ENCODE results near the gene RASAL1.
"Not testable (repeated sequence)": the region's sequence is repeated elsewhere in the genome, so short reads cannot be mapped to it uniquely, and the experiment has no call there.

The RASAL1 gene

DNA sequence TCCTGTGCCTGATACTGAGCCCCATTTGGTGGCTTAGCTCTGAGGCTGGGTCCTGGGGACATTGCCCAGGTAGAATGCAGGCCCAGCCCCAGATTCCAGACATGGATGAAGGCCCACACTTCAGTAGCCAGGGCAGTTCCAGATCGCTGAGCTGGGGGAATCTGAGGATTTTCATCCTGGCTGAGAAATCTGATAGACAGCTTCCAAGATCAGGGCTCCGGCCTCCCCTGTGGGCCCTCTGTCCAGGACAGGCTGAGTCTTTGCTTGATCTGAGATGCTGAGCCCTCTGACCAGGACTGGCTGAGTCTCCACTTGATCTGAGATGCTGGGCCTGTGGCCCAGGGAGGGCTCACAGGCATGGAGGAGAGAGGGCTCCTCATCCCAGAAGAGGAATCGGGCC, 3.3 kb upstream of the RASAL1 start:
- DNase-seq = no peak

DNA sequence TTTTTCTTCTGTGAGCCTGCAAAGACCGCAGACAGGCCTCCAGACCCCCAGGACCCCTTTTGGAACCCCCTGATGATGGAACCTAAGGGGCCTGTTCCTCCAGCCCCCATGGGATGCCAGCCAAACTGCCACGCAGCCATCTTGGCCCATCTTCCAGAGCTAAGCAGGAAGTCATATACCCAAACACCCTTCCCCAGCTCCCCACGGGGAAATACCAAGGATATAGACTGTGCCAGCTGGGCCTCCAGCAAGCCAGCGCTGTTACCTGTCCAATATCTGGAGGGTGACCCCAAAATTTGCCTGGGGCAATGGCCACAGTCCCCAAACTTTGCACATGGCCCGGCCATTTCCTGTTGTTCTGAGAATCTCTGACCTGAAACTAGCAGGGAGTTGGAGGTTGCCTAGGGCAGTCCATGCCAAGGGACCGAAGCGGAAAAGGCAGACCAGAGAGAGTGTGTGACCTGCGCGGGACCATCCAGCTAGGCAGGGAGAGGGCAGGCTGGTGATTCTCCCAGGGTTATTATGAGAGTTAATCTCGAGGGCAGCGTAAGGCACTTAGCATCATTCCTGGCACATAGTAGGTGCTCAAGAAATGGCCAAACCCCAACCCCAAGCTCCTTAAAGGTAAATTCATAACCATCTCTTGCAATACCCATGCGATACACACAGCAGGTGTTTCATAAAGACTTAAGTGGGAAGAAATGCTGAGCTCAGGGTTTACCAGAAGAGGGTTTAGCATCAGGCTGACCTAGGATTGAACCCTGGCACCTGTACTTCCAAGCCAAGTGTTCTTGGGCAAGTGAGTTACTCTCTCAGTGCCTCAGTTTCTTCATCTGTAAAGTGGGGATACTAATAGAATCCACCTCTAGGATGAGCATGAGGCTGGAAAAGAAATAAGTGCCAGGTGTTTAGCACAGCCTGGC, 2.6 kb upstream of the RASAL1 start:
- DNase-seq = no peak

DNA sequence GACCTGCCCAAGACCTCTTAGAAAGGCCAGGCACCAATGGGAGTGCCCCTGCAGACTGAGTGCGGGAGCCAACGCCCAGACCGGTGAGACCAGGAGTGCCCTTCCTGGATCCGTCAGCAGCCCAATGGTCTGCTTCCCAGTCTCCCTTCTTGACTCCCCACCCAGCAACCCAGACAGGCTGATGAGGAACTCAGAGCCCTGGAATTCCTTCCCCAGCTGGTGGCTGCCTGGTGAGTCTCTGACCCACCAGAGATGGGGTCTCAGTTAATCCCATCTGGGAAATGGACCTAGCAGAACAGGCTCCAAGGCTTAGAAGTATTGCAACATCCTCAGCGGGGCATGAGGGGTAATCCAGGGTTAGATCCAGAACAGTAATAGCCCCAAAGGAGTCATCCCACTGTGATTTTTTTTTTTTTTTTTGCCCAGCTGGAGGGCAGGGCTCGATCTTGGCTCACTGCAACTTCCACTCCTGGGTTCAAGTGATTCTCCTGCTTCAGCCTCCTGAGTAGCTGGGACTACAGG, 1.5 kb upstream of the RASAL1 start:
- no peak for DNase-seq

DNA sequence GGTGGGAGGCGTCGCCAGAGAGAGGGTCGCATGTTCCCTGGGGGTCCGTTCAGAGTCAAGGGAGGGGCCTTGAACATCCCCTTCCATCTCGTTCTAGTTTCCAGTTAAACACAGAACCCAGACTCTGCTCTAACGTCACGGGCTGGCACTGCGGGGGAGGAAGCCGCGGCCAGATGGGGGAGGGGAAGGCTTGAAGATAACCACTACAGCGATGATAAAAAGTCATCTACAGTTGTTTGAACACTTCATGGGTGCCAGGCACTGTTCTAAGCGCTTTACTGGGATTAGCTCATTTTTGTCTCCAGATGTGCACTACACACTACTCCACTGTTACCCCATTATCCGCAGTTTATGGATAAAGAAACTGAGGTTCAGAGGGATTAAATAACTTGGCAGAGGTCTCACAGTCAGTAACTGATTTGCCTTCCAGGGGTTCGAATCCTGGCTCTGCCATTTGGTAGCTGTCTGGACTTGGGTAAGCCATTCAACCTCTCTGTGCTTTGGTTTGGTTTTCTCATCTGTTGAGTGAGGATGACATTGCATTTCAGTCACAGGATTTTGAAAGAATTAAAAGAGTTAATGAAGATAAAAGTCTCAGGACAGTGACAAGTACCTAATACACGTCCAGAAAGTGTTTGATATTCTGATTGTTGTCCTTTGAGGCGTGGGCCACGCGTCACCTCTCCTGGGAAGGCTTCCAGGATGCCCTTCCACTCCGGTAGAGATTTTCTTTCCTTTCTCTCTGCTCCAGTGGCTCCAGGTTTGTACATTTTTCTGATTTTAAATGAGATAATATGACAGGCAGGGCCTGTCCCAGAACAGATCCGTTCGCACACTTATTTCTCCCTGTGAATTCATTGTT, 798 bp upstream of the RASAL1 start:
- peak; percentile 40 for DNase-seq

DNA sequence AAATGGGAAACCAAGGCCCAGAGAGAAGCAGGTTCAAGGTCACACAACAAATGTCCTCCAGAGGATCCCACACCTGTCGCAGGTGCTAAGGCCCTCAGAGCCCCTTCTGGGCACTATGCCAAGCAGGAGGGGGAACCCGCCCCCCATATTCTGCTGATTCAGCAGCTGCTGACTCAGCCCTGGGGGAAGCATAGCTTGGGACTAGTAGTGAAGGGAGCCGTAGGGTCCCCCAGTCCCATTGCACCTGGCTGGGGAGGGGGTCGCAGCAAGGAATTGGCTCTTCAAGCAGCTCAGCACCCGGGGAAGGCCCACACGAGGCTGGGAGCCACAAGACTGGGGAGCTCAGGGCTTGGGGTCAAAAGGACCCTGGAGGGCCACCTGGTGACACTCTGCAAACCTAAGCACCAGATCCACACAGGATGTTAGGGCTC, 1.0 kb downstream of the RASAL1 start:
- peak; percentile 33 for DNase-seq

DNA sequence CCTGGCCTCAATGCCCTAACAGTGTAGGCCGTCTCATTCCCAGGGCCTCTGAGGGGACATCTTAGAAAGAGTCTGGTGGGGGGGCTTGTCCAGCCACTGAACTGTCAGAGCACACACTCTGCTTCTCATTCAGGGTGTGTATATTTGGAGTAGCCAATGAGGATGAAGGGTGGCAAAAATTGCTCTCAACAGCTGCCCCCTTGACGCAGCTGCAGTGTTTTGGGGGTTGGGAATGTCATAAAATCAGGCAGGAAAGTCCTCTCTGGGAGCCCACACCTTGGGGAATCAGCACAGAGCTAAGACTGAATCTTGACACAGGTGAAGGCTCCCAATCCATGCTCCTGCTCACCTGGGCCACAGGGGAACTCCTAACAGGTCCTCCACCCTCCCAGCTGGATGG, 1.5 kb downstream of the RASAL1 start:
- DNase-seq = no peak

DNA sequence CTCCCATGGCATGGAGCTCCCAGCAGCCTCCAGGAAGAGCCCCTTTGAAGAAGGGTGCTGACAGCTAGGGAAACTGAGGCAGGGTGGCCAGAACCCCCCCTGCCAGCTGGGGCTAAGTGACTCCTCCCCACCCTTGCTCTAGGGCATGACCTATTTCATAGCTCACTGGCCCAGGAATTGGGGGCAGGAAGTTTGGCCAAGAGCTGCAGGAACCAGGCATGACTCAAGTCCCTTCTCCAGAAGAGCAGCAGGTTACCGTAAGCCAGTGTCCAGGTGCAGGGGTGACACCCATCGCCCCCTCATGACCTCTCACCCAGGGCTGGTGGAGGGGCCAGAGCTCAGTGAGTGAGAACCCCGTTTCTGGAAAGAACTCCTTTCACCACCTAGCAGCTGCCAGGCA, 1.9 kb downstream of the RASAL1 start:
- no peak for DNase-seq

DNA sequence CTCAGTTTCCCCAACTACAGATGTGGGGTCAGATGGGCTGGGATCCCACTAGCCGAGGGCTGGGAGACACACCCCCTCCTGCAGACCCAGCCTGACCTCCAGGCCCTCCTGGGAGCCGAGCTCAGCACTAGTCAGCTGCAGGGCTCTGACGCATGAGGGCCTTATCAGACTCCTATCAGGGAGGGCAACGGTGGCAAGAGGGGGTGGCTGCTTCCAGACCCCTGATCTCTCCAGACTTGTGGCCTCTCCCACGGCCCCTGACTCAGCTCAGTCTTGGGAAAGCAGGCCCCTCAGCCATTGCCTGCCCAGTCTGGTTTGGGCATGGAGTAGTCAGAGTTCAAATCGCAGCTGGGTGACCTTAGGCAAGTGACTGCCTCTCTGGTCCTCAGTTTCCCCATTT, 2.5 kb downstream of the RASAL1 start:
- DNase-seq = no peak

DNA sequence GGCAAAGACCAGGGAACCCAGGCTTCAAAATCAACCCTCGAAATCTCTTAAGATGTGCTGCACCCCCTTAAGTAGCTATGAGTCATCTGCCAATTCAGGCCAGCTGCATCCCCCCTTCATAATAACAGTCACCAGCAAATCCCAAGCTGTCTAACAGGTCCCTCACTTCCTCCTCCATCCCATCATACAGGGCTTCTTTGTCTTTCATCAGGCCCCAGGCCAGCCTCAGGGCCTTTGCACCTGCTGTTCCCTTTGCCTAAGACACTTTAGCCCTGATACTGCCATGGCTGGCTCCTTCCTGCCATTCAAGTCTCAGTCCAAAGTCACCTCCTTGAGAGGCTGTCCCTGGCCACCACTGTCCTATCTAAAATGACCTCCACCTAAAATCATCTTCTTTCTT, 4.0 kb downstream of the RASAL1 start:
- DNase-seq = no peak

DNA sequence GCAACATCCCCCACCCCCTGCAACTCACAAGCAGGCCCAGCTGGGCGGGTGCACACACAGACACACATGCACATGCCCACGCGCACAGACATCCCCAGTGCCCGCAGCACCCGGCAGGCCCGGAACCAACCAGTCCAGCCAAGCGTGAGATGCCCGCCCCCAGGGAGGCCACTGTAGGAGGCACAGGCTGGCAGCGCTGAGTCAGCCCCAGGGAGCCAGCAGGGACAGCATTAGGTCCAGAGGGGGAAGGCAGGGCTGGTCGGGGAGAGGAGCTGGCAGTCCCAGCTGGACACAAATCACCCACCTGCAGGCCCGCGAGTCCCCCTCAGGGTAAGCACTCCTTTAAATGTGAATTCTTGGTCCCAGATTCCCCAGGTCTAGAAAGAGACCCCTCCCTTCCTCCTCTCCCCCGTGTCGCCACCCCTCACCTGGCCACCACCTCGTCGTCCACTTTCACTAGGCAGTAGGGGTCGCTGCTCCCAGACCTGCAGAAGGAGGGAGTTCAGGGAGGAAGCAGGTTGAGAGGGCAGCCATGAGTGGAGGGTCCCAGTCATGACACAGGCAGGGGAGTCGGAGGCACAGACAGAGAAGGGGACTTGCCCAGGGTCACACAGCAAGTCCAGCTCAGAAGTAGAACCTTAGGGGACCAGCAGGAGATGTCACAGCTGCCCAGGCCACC, 5.0 kb downstream of the RASAL1 start:
- DNase-seq = no peak

DNA sequence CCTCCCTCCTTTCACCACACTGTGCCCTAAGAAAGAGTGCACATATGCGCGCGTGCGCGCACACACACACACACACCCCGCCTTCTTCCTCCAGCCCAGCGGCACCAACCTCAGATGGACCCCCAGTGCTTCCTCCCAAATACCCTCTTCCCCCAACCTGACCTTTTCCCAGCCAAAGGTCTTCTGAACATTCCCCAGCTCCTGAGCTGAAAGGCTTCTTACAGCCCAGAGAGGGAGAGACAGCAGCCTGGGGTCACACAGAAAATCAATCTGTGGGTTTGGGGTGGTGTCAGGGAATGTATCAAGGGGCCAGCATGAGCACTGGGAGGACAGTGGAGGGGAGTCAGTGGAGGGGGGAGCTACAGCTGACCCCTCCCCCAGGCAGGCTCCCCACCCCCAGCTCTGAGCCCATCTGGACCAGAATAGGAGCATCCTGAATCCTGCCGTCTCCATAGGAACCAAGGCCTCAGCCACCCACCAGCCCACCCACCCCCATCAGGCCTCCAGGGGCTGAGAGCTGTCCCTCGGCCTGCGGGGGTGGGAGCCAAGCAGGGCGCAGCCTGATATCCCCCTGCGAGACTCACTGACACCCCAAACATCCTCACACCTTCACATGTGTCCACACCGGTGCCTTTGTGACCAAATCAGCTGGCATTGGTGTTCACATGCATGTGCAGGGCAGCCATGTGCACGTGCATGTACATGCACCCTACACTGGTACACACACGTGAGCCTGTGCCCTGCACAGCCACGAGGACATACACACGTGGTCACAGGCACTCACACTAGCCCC, 5.7 kb downstream of the RASAL1 start:
- no peak for DNase-seq

DNA sequence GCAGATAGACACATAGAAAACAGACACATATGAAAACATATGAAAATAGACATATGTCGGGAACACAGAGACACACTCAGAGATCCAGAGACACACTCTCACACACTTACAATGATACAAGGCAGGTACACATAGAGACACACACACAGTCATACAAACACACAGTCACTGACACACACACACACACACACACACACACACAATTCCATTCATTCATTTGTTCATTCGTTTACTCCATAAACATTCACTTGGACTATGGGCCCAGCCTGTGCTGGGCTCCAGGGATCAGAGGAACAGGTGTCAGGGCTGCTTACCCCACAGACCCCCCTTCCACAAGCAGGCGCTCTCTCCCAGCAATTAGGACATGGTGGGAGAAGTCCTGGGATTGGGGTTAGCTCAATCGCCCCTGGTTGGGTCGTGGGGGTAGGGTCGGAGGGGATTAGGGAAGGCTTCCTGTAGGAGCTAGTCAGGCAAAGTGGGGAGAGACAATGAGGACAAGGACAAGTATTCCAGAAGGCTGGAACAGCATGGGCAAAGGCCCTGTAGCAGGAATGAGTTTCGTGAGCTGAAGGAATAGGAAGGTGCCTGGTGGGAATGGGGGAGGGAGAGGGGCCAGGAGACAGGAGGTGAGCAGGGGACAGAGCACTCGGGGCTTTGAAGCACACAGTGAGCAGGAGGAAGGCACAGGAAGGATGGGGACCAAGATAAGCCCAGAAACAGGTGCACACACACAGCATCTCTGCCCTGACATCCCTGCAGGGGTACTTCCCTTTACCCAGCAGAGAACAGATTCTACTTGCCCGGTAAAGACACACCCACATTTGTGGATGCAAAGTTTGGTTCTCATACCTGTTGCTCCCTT, 6.5 kb downstream of the RASAL1 start:
- no peak for DNase-seq

DNA sequence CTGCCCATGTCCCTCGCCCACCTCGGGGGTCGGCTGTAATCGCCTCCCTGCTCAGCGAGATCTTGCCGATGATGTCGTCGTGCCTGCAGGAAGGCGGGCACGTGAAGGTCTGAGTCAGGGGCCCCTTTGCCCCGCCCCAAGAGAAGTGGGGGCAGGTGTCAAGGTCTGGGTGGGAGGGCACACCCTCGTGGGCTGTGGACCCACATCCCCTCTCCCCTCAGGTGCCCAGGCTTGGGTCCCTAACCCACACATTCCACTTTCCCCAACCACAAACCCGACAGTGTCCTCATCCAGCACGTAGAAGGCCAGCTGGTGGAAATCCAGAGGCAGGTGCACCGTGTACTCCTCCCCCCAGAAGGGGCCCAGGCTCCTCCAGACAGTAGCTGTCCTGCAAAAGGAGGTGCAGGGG, 7.8 kb downstream of the RASAL1 start:
- DNase-seq = no peak

DNA sequence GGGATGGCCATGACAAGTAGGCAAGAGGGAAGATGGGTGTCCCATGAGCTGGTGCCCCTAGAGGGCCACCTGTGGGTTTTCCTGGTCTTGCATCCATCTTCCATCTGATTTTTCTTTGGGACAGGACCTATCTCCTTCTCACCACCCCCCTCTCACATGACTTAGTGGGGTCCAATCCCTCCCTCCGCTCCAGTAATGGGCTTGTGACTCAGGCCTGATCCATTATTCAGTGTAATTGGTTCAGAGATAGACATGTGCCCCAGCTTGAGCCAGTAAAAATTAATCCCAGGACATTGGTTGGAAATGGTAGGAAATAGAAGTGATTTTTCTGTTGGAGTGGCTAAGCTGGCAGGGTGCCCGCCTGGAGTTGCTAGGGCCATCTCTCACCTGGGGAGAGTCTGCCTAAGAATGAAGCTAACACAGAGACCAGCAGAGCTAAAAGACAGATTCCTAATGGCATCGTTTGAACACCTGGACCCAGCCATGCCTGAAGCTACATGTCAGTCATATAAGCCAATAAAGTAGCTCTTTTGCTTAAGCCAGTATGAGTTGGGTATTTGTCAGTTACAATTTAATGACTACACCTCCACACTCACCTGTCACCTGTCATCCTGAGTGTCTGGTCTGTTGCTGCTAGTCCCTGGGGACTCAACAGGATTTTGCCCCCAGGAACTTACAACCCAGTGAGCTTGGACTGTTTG, 14.7 kb downstream of the RASAL1 start:
- peak; percentile 72 for DNase-seq

DNA sequence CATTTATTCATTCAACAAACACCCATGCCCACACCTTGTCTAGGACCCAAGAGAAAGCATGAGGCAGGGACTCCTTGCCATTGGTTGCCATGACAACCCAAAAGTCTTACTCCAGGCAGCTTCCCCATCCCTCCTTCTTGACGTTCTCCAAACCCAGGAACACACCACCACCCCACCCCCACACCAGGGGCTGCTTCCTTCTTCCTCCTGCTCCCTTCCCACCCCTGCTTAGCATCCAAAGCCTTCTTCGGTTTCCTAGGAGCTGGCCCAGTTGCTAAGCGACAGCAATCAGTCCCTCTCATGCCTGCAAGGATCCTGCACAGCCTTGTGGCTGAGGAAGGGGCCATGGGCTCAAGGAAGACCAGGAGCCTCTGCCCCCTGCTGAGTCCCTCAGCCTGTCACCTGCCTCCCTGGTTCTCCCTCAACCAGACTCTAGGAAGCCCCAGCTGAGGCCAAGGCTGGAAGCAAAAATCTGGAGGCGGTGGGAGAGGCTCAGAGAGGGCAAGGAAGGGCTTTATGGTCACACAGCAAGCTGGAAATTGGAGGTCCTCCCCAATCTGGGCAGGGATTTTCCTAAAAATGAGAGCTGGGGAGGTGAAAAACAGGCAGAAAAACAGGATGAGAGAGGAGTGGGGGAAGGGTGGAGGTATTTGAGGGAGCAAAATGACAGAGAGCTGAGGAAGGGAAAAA, 15.4 kb downstream of the RASAL1 start:
- DNase-seq = peak; percentile 40

DNA sequence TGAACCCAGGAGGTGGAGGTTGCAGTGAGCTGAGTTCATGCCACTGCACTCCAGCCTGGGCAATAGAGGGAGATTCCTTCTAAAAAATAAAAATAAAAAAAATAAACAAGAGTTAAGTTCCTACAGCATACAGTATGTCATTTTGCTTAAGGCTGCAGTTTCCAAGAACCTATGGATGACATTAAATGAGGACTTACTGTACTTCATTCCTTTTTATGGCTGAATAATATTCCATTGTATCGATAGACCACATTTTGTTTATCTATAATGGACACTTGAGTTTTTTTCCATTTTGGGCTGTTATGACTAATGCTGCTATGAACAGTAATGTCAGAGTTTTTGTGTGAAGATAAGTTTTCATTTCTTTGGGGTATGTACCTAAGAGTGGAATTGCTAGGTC, 17.4 kb downstream of the RASAL1 start:
- DNase-seq = no peak

DNA sequence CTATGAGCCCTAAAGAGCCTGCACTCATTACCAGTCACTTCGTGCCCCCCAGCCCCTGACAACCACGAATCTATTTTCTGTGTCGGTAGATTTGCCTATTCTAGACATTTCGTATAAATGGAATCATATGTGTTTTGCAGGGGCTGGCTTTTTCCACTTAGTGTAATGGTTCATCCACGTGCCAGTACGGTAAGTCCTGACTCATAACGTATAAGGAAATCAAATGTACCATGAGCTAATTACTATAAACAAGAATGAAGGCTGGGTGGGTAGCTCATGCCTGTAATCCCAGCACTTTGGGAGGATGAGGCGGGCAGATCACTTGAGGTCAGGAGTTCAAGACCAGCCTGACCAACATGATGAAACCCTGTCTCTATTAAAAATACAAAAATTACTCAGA, 17.9 kb downstream of the RASAL1 start:
- not testable (repeated sequence) for DNase-seq

DNA sequence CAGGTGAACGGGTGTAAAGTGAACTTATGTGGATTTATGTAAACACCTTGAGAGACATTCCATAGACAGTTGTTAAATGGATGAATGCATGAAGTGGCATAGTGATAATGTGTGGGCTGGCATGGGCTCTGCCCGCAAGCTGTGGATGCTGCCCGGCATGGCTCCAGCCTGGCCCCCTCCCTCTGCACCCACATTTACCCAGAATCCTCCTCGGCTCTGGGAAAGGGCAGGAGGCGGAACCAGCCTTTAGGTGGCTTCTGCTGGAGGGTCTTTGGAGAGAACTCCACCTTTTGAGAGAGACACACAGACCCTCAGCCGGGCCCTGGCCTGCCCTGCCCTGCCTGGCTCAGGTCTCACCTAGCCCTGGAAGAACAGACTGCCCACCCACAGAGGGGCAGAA, 18.7 kb downstream of the RASAL1 start:
- DNase-seq = no peak

DNA sequence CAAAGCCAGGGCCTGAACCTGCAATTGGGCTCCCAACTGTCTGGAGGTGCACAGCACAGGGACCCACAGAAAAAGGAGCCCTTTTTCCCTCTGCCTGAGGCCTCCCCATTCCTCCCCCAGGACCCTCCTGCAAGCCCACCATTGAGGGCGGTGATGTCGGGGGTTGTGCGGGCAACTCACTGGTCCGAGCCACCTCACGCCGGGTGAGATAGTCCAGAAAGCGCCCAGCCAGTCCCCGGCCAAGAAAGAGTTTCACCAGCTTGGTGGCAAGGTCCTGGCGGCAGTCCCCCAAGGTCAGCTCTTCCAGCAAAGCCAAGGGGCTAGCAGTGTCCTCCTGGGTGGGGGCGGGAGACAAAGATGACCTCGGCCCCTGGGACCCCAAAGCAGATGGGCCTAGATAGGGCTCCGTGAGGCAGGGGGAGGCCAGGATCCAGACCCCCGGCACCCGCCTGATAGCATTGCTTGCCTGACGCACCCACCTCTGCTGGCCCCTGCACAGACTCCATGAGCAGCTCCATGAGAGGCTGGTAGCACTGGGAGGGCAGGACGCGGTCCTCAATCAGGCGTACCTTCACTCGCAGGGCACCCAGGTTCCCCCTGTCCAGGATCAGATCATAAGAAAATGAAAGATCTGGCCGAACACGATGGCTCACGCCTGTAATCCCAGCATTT, 20.0 kb downstream of the RASAL1 start:
- no peak for DNase-seq

All from NCI-H146 (cell line).